Glutamatergic neuron (in vitro differentiated cells): Measurements from ENCODE around the gene RCAN3. TPM values are rescaled to one million over a fixed set of nuclear protein-coding genes. Genes with fewer than 3 reads are reported as not detected.
"Not testable (repeated sequence)": the region's sequence is repeated elsewhere in the genome, so short reads cannot be mapped to it uniquely, and the experiment has no call there.

Experiments
- DNase-seq: peaks from one replicate; pipeline ENCODE4 v3.0.0; 2022
- H3K27ac Mint-ChIP-seq: one replicate; pipeline ENCODE4 v1.8.0; 2020; ENCODE audit warnings: mild to moderate bottlenecking, mixed read lengths, inconsistent platforms; ENCODE audit not compliant: unreplicated experiment
- H3K27me3 Mint-ChIP-seq: one replicate; pipeline ENCODE4 v1.8.0; 2020; ENCODE audit warnings: mild to moderate bottlenecking, moderate library complexity, mixed read lengths, inconsistent platforms; ENCODE audit not compliant: unreplicated experiment
- H3K36me3 Mint-ChIP-seq: one replicate; pipeline ENCODE4 v1.8.0; 2020; ENCODE audit warnings: mild to moderate bottlenecking, mixed read lengths, inconsistent platforms; ENCODE audit not compliant: unreplicated experiment
- H3K4me1 Mint-ChIP-seq: one replicate; pipeline ENCODE4 v1.8.0; 2020; ENCODE audit warnings: mild to moderate bottlenecking, low read depth, mixed read lengths, inconsistent platforms; ENCODE audit not compliant: unreplicated experiment
- H3K4me3 Mint-ChIP-seq: one replicate; pipeline ENCODE4 v1.8.0; 2020; ENCODE audit warnings: mild to moderate bottlenecking, mixed read lengths, inconsistent platforms; ENCODE audit not compliant: unreplicated experiment
- H3K9me3 Mint-ChIP-seq: one replicate; pipeline ENCODE4 v1.8.0; 2020; ENCODE audit warnings: mild to moderate bottlenecking, moderate library complexity, mixed read lengths, inconsistent platforms; ENCODE audit not compliant: unreplicated experiment
- CTCF ChIP-seq: fragments of 200-600 bp; sonication (generic); IDR thresholded peaks from one replicate; pipeline ENCODE4 v1.5.0; 2021; ENCODE audit not compliant: partially characterized antibody, unreplicated experiment
- total RNA-seq: library from RNA; stranded (reverse); fragmentation: NEBNext Ultra II Directional; extraction: Animal tissue kit (Norgen Biotek cat#: 25700); gene quantifications from one replicate; pipeline ENCODE4 v1.2.1, GENCODE V29; 2021; ENCODE audit not compliant: unreplicated experiment

The RCAN3 gene
- total RNA-seq, 1 donor from 2014 or later = 21.8 TPM

DNA sequence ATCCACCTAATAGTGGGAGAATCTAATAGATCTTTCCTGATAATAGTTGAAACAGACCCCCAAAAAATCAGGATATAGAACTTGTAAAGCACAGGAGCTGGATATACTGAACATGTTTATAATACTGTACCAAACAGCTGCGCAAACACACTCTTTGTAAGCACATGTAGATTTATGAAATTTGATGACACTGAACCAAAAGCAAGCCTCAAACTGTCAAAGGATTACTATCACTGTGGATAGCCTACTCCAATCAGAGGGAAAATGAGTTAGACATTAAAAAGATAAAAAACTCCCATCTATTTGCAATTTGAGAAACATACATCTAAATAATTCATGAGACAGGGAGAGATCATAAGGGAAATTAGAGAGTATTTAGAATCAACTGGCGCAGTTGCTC is 26.1 kb downstream of the RCAN3 start:
- peaks cover 10% of the 10 kb centered on the region for H3K4me1 Mint-ChIP-seq
- DNase-seq = no peak
- TF ChIP-seq CTCF = no peak
- H3K9me3 Mint-ChIP-seq = no peaks in the 10 kb centered on the region
- H3K36me3 Mint-ChIP-seq = no peaks in the 10 kb centered on the region
- no peak overlapping the region for H3K27ac Mint-ChIP-seq
- no peak overlapping the region for H3K4me3 Mint-ChIP-seq
- peaks cover 1% of the 10 kb centered on the region for H3K27me3 Mint-ChIP-seq

DNA sequence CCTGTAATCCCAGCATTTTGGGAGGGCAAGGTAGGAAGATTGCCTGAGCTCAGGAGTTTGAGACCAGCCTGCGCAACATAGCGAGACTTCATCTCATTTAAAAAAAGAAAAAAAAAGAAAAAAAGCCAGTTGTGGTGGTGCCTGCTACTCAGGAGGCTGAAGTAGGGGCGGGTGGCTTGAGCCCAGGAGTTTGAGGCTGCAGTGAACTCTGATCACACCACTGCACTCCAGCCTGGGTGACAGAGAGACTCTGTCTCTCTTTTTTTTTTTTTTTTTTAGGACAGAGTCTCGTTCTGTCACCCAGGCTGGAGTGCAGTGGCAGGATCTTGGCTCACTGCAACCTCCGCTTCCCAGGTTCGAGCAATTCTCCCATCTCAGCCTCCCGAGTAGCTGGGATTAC is 26.7 kb downstream of the RCAN3 start:
- H3K27me3 Mint-ChIP-seq, H3K27ac Mint-ChIP-seq, DNase-seq, H3K36me3 Mint-ChIP-seq, H3K4me3 Mint-ChIP-seq, H3K9me3 Mint-ChIP-seq: not testable (repeated sequence)
- peaks cover 10% of the 10 kb centered on the region for H3K4me1 Mint-ChIP-seq

DNA sequence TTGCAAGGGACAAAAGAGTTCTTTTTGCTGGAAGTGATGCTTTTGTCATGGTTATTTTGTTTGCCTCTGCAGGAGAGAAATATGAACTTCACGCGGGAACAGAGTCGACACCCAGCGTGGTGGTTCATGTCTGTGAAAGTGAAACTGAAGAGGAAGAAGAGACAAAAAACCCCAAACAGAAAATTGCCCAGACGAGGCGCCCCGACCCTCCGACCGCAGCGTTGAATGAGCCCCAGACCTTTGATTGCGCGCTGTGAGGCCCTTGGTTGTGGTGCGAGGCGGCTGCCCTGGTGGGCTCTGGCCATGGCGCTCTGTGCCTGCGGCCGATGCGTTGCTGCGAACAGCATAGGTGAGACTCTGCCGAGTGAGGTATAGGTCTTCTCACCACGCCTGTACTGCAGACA is 32.4 kb downstream of the RCAN3 start:
- Mint-ChIP-seq H3K36me3 (no peaks in the 10 kb centered on the region), H3K4me1 (peaks cover 7% of the 10 kb centered on the region), H3K27me3 (peaks cover 1% of the 10 kb centered on the region), H3K4me3 (no peak overlapping the region), H3K9me3 (no peaks in the 10 kb centered on the region), H3K27ac (no peak overlapping the region)
- TF ChIP-seq CTCF = no peak
- no peak for DNase-seq

GRCh38 chr1:24535778-24536177 is 33.1 kb downstream of the RCAN3 start:
- Mint-ChIP-seq H3K27ac (no peak overlapping the region), H3K27me3 (peaks cover 1% of the 10 kb centered on the region), H3K9me3 (no peaks in the 10 kb centered on the region), H3K4me1 (peaks cover 7% of the 10 kb centered on the region), H3K36me3 (no peaks in the 10 kb centered on the region), H3K4me3 (no peak overlapping the region)
- TF ChIP-seq CTCF = no peak
- no peak for DNase-seq

DNA sequence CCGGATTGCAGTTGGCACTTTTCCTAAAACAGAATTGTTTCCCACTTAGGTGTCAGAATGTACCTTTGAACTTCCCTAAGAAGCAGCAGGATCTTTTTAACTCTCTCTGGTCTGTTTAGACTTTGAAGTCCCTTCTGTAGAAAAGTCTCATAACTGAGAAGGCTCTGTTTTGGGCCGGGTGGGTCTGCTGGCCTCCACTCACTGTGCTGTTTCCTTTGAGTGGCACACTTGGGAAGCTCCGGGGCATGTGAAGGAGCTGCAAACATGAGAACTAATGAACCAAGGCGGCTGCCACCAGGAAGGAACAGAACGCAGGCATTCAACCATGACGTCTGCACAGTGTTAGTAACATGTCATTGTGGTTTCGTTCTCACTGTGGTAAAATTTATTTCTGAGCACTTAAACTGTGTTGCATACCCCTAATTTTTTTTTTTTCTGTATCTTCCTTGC is 33.8 kb downstream of the RCAN3 start:
- no peaks in the 10 kb centered on the region for H3K9me3 Mint-ChIP-seq
- TF ChIP-seq CTCF = no peak
- no peak overlapping the region for H3K27ac Mint-ChIP-seq
- no peak for DNase-seq
- no peak overlapping the region for H3K4me3 Mint-ChIP-seq
- peaks cover 1% of the 10 kb centered on the region for H3K27me3 Mint-ChIP-seq
- peaks cover 7% of the 10 kb centered on the region for H3K4me1 Mint-ChIP-seq
- no peaks in the 10 kb centered on the region for H3K36me3 Mint-ChIP-seq
